Hematopoietic multipotent progenitor cell treated with erythropoietin and hydrocortisone succinate and interleukin-3 and kit ligand, for 4 days (in vitro differentiated cells): ENCODE measurements around the gene FBXW8.
A peak's percentile ranks its signal among the peaks of the same experiment; 100 is the strongest.
"Not testable (repeated sequence)": the region's sequence is repeated elsewhere in the genome, so short reads cannot be mapped to it uniquely, and the experiment has no call there.

Experiments
- DNase-seq: peaks from one replicate; pipeline ENCODE4 v3.0.0-alpha.2; 2015

FBXW8 gene

GRCh38 chr12:117042171-117042842, 131.6 kb downstream of the FBXW8 start:
- DNase-seq, result peak; percentile 99

- peak; percentile 92 for DNase-seq
Measured at GRCh38 chr12:117042862-117043261, 132.1 kb downstream of the FBXW8 start.

GRCh38 chr12:117044311-117044710, 133.6 kb downstream of the FBXW8 start:
- DNase-seq, result no peak

- no peak for DNase-seq
Measured at GRCh38 chr12:117044790-117045159, 134.0 kb downstream of the FBXW8 start.

GRCh38 chr12:117045160-117046010, 134.6 kb downstream of the FBXW8 start:
- DNase-seq, result peak; percentile 93

- DNase-seq, result peak; percentile 78
Measured at GRCh38 chr12:117046011-117046369, 135.2 kb downstream of the FBXW8 start.

- DNase-seq, result no peak
Measured at GRCh38 chr12:117046425-117046824, 135.7 kb downstream of the FBXW8 start.

- DNase-seq, result no peak
Measured at GRCh38 chr12:117046861-117047530, 136.2 kb downstream of the FBXW8 start.

- DNase-seq, result no peak
Measured at GRCh38 chr12:117047810-117048584, 137.2 kb downstream of the FBXW8 start.

GRCh38 chr12:117048585-117048904, 137.8 kb downstream of the FBXW8 start:
- DNase-seq, result no peak

GRCh38 chr12:117049295-117049694, 138.5 kb downstream of the FBXW8 start:
- no peak for DNase-seq

- no peak for DNase-seq
Measured at GRCh38 chr12:117050060-117050459, 139.3 kb downstream of the FBXW8 start.

- peak; percentile 40 for DNase-seq
Measured at GRCh38 chr12:117051380-117051779, 140.6 kb downstream of the FBXW8 start.

GRCh38 chr12:117052386-117053049, 141.8 kb downstream of the FBXW8 start:
- DNase-seq, result no peak

GRCh38 chr12:117053050-117053400, 142.3 kb downstream of the FBXW8 start:
- no peak for DNase-seq

- DNase-seq, result no peak
Measured at GRCh38 chr12:117053597-117054201, 142.9 kb downstream of the FBXW8 start.

GRCh38 chr12:117054279-117054678, 143.5 kb downstream of the FBXW8 start:
- DNase-seq, result no peak

GRCh38 chr12:117057626-117058025, 146.9 kb downstream of the FBXW8 start:
- DNase-seq, result not testable (repeated sequence)

- DNase-seq, result no peak
Measured at GRCh38 chr12:117058442-117059072, 147.8 kb downstream of the FBXW8 start.

GRCh38 chr12:117059156-117059555, 148.4 kb downstream of the FBXW8 start:
- DNase-seq, result no peak

- peak; percentile 42 for DNase-seq
Measured at GRCh38 chr12:117060246-117060928, 149.6 kb downstream of the FBXW8 start.
